K562 (cell line): Measurements from ENCODE around the gene GUCY1A2. TPM values are rescaled to one million over a fixed set of nuclear protein-coding genes. Genes with fewer than 3 reads are reported as not detected.

Experiments
- ATAC-seq: fragments of 200-7000 bp; cut with Tn5 transposase; 3 replicates; pipeline ENCODE4 v1.9.1; 2020; ENCODE audit warnings: moderate library complexity
- BruUV-seq: library from RNA; stranded (reverse); fragments of 400-500 nt; replicated peaks from 2 replicates; lab custom pipeline; 2021; lab: Mats Ljungman, UMichigan
- CTCF ChIA-PET: fragments of 300-600 bp; formaldehyde crosslinking; extraction: SDS; loops from one replicate; lab custom pipeline; 2021; ENCODE audit warnings: low intra/inter-chr PET ratio; lab: Yijun Ruan, JAX
- POLR2A ChIA-PET: fragments of 300-600, 350-650 bp; sonication (Branson Sonifier 250); formaldehyde crosslinking; extraction: SDS; loops from one replicate; lab custom pipeline; 2021; ENCODE audit warnings: antibody characterized with exemption, inconsistent platforms; lab: Yijun Ruan, JAX
- DNase-seq, 4 experiments: peaks; one replicate each; pipeline versions ENCODE4 v3.0.0 to v3.0.0-alpha.2; 2011 to 2018; ENCODE audit warnings: low spot score in 3 of 4, mixed read lengths in 3 of 4; ENCODE audit errors: extremely low read depth in 1 of 4
- FAIRE-seq: peaks from 2 replicates; lab custom pipeline; 2011; peaks lifted over from hg19 to GRCh38; lab: Jason Lieb, UNC
- H2AFZ ChIP-seq: 2 replicates; pipeline ENCODE4 v1.6.0; 2011; ENCODE audit warnings: low read depth, low read length, control low read depth, inconsistent platforms
- H3K27ac ChIP-seq: fragments of 200-600 bp; 3 replicates; pipeline ENCODE4 v1.8.0; 2011; ENCODE audit warnings: low read depth, mild to moderate bottlenecking, control low read depth, inconsistent platforms, low read length, moderate library complexity, mixed read lengths; ENCODE audit errors: extremely low read depth
- H3K27me3 ChIP-seq, 2 experiments: fragments of 300-600 bp in 1 of 2; 2 replicates in 1 of 2; 3 replicates in 1 of 2; pipeline versions ENCODE4 v1.6.0 to v1.8.0; 2011; ENCODE audit warnings: inconsistent platforms in 2 of 2, low read length in 2 of 2, mild to moderate bottlenecking in 1 of 2, mixed read lengths in 1 of 2, moderate library complexity in 1 of 2; ENCODE audit not compliant: control insufficient read depth in 2 of 2, insufficient read depth in 2 of 2
- H3K36me3 ChIP-seq: fragments of 300-600 bp; 3 replicates; pipeline ENCODE4 v1.8.0; 2011; ENCODE audit warnings: mild to moderate bottlenecking, low read length, inconsistent platforms; ENCODE audit not compliant: control insufficient read depth, insufficient read depth
- H3K4me1 ChIP-seq, 2 experiments: fragments of 200-600 bp in 1 of 2; replicated peaks in 1 of 2; 2 replicates in 1 of 2; 3 replicates in 1 of 2; pipeline versions ENCODE4 v1.5.1 to v1.8.0; 2011; ENCODE audit warnings: inconsistent platforms in 2 of 2, low read length in 2 of 2, mild to moderate bottlenecking in 1 of 2, mixed read lengths in 1 of 2, moderate library complexity in 1 of 2; ENCODE audit not compliant: control insufficient read depth in 2 of 2, insufficient read depth in 2 of 2
- H3K4me2 ChIP-seq: 2 replicates; pipeline ENCODE4 v1.6.1; 2011; ENCODE audit warnings: low read length, control low read depth, inconsistent platforms, mixed read lengths; ENCODE audit not compliant: insufficient read depth
- H3K4me3 ChIP-seq: fragments of 200-600 bp; sonication (generic), shearing (Covaris generic); 2 replicates; pipeline ENCODE4 v1.5.1; 2016; ENCODE audit warnings: control low read depth, inconsistent platforms
- H3K79me2 ChIP-seq: fragments of 200-600 bp; 3 replicates; pipeline ENCODE4 v1.8.0; 2011; ENCODE audit warnings: low read length, inconsistent platforms; ENCODE audit not compliant: control insufficient read depth, insufficient read depth
- H3K9ac ChIP-seq, 2 experiments: 2 replicates each; pipeline versions ENCODE4 v1.6.0 to v1.6.1; 2011; ENCODE audit warnings: low read depth in 2 of 2, low read length in 2 of 2, control low read depth in 1 of 2, inconsistent platforms in 1 of 2, mild to moderate bottlenecking in 1 of 2, mixed read lengths in 1 of 2; ENCODE audit not compliant: insufficient read depth in 1 of 2
- H3K9me1 ChIP-seq: one replicate; pipeline ENCODE4 v1.6.0; 2011; ENCODE audit warnings: inconsistent platforms, mild to moderate bottlenecking, low read length, moderate library complexity; ENCODE audit not compliant: control insufficient read depth, insufficient read depth
- H3K9me3 ChIP-seq: replicated peaks from 2 replicates; pipeline ENCODE4 v1.5.1; 2011; ENCODE audit warnings: low read depth, low read length, inconsistent platforms; ENCODE audit not compliant: control insufficient read depth, insufficient read depth
- H4K20me1 ChIP-seq: replicated peaks from 2 replicates; pipeline ENCODE4 v1.6.1; 2011; ENCODE audit warnings: low read length, inconsistent platforms, mixed read lengths; ENCODE audit not compliant: control insufficient read depth, insufficient read depth
- CGGBP1 ChIP-seq: fragments of 250-450 bp; sonication (Bioruptor Pico); IDR thresholded peaks from 2 replicates; pipeline ENCODE4 v1.9.0; 2021; ENCODE audit warnings: mild to moderate bottlenecking
- FOS ChIP-seq: IDR thresholded peaks from 3 replicates; pipeline ENCODE4 v1.6.1; 2011; ENCODE audit not compliant: insufficient read length; ENCODE audit errors: extremely low read depth
- HNRNPL ChIP-seq: fragments of 200-400 bp; formaldehyde crosslinking; IDR thresholded peaks from 2 replicates; pipeline ENCODE4 v1.6.1; 2017; ENCODE audit warnings: low read depth, mild to moderate bottlenecking, low read length
- HOMEZ ChIP-seq: fragments of 250-450 bp; sonication (Bioruptor Pico); IDR thresholded peaks from 2 replicates; pipeline ENCODE4 v1.4.0; 2020; ENCODE audit warnings: mild to moderate bottlenecking, moderate library complexity
- ILK ChIP-seq: fragments of 450-650 bp; IDR thresholded peaks from 2 replicates; pipeline ENCODE4 v1.6.1; 2016; ENCODE audit warnings: missing genetic modification characterization, low read depth, mild to moderate bottlenecking, missing compliant biosample characterization, moderate library complexity, borderline replicate concordance
- NR2F6 ChIP-seq: fragments of 450-650 bp; formaldehyde crosslinking; IDR thresholded peaks from 2 replicates; pipeline ENCODE4 v1.4.0; 2020; ENCODE audit warnings: mild to moderate bottlenecking
- RBM17 ChIP-seq: fragments of 200-400 bp; formaldehyde crosslinking; IDR thresholded peaks from 2 replicates; pipeline ENCODE4 v1.6.1; 2017; ENCODE audit warnings: low read depth, mild to moderate bottlenecking, low read length, borderline replicate concordance
- SMC3 ChIP-seq: conservative IDR thresholded peaks from 2 replicates; pipeline ENCODE4 v1.6.1; 2011; ENCODE audit warnings: low read depth, low read length, improper control_type of control experiment; ENCODE audit not compliant: insufficient read depth
- SNAPC5 ChIP-seq: fragments of 250-450 bp; sonication (Bioruptor Pico); IDR thresholded peaks from 2 replicates; pipeline ENCODE4 v1.8.0; 2021; ENCODE audit warnings: moderate library complexity, mild to moderate bottlenecking, inconsistent platforms
- STAT5B ChIP-seq: fragments of 250-450 bp; sonication (Bioruptor Pico); IDR thresholded peaks from 2 replicates; pipeline ENCODE4 v1.8.0; 2021; ENCODE audit warnings: mild to moderate bottlenecking, inconsistent platforms
- STAT6 ChIP-seq: sonication (generic); formaldehyde crosslinking; IDR thresholded peaks from 2 replicates; pipeline ENCODE4 v1.8.1; 2023; ENCODE audit warnings: mild to moderate bottlenecking, missing genetic modification reagents
- ZNF184 ChIP-seq: sonication (generic); formaldehyde crosslinking; IDR thresholded peaks from 2 replicates; pipeline ENCODE4 v1.5.0; 2020; ENCODE audit warnings: missing genetic modification reagents
- ZNF324 ChIP-seq: fragments of 250-450 bp; sonication (Bioruptor Pico); IDR thresholded peaks from 2 replicates; pipeline ENCODE4 v1.4.0; 2020; ENCODE audit warnings: mild to moderate bottlenecking
- WGBS: fragments of 100-300 bp; shearing (Covaris generic); methylation state at CpG from one replicate; pipeline ENCODE4 v1.1.6; 2016; ENCODE audit warnings: low coverage, mixed read lengths; ENCODE audit not compliant: insufficient coverage; ENCODE audit errors: missing lambda C conversion rate; 5-methylcytosine and 5-hydroxymethylcytosine counted together
- in situ Hi-C: fragments of 300-500 bp; cut with MboI; formaldehyde crosslinking; loops from 4 replicates; pipeline ENCODE4 v1.15.0; 2018; ENCODE audit warnings: inconsistent platforms, mixed read lengths
- intact Hi-C: fragments of 100-400 bp; cut with micrococcal nuclease; formaldehyde crosslinking; loops from 2 replicates; pipeline ENCODE4 v1.14.2; 2022
- polyA plus RNA-seq, 8 experiments: library from polyadenylated mRNA; depleted of rRNA in 4 of 8; stranded (reverse) in 5 of 8; unstranded in 3 of 8; fragments of >200 nt; fragmentation: Nextera tagmentation in 2 of 8; fragmentation: Illumina TruSeq in 1 of 8; extraction: Ambion mirVana in 2 of 8; extraction: Trizol in 1 of 8; gene quantifications; 2 replicates each; pipeline versions ENCODE4 v1.2.1 to v1.2.3, GENCODE V29; 2011 to 2014; ENCODE audit warnings: inconsistent platforms in 1 of 8, missing spikeins in 1 of 8
- total RNA-seq, 7 experiments: library from RNA; depleted of rRNA in 6 of 7; stranded (reverse); fragments of >200 nt in 6 of 7; fragmentation: Illumina TruSeq in 2 of 7; extraction: Trizol in 2 of 7; gene quantifications; 2 replicates each; pipeline versions ENCODE4 v1.2.1 to v1.2.3, GENCODE V29; 2011 to 2021; ENCODE audit warnings: low replicate concordance in 1 of 7

Gene GUCY1A2
- total and polyA plus RNA-seq, 9 of the 15 experiments (the other 6 are each of a cell fraction or from before 2014, with no cell fraction given): under 0.01 to 0.04 TPM; not detected in 7

DNA sequence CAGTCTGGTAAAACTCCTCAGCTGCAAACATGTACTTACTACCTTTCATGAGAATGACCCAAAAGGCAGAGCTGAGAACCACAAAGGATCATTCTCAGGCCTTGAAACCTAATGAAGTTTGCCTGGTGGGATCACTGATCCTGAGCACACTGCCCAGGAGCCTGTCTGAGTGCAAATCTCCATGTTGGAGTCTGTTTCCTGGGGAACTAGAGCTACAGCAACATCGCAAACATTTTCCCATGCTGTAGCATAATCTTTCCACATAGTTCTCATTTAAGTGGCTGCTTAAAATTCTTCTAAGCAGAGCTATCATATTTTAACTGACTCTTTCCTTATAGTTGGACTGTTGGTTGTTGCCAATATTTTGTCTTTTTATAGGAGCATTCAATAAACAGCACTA lies 58.5 kb downstream of the GUCY1A2 start:
- no peaks in the 10 kb centered on the region for H3K4me1 ChIP-seq
- no peaks in the 10 kb centered on the region for H3K9me3 ChIP-seq
- no peak overlapping the region for H3K9ac ChIP-seq
- H3K9me1 ChIP-seq: no peaks in the 10 kb centered on the region
- POLR2A ChIA-PET: no interaction called here
- no peaks in the 10 kb centered on the region for H3K27me3 ChIP-seq
- H3K4me3 ChIP-seq: no peak overlapping the region
- no peak overlapping the region for H3K27ac ChIP-seq
- no peak for DNase-seq
- 0% methylated on average over 1 of the region's 1 CpG for WGBS
- CTCF ChIA-PET: no interaction called here
- no TSS peak for BruUV-seq
- FAIRE-seq: no peak
- no peak overlapping the region for H3K4me2 ChIP-seq
- H2AFZ ChIP-seq: no peak overlapping the region
- in situ Hi-C loops: no loop called here
- intact Hi-C loops: no loop called here
- H4K20me1 ChIP-seq: no peaks in the 10 kb centered on the region
- TF ChIP-seq RBM17: no peak
- TF ChIP-seq ZNF324 (CRISPR knock-in tag): no peak
- TF ChIP-seq NR2F6: no peak
- TF ChIP-seq FOS: no peak
- no peaks in the 10 kb centered on the region for H3K36me3 ChIP-seq
- H3K79me2 ChIP-seq: no peaks in the 10 kb centered on the region
- no peak for ATAC-seq

DNA sequence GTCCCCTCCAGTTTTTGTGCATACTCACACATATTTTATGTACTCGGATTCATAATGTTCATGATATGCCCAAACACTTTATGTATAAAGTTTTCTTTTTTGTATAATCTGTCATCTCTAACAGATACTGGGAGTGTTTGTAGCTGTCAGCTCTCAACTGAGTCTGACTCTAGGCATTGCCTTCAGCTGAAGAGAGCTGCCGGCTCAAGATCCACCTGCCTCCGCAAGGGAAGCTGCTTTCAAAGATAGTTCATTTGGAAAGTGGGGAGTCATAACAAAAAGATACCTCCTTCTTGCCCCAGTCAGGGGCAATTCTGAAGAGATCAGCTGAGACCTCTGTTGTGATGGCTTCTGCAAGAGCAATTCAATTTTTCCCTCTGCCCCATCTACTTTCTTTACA lies 58.9 kb downstream of the GUCY1A2 start:
- H3K4me3 ChIP-seq: no peak overlapping the region
- H4K20me1 ChIP-seq: no peaks in the 10 kb centered on the region
- no peak overlapping the region for H2AFZ ChIP-seq
- FAIRE-seq (no peak), ATAC-seq (no peak)
- H3K9me3 ChIP-seq: no peaks in the 10 kb centered on the region
- no peak overlapping the region for H3K27ac ChIP-seq
- POLR2A ChIA-PET: no interaction called here
- no peaks in the 10 kb centered on the region for H3K4me1 ChIP-seq
- H3K36me3 ChIP-seq: no peaks in the 10 kb centered on the region
- no peaks in the 10 kb centered on the region for H3K79me2 ChIP-seq
- H3K9me1 ChIP-seq: no peaks in the 10 kb centered on the region
- in situ Hi-C loops: no loop called here
- 0% methylated on average over 3 of the region's 3 CpGs for WGBS
- no peak overlapping the region for H3K9ac ChIP-seq
- no peak for TF ChIP-seq STAT5B (CRISPR knock-in tag)
- TF ChIP-seq HNRNPL: no peak
- TF ChIP-seq HOMEZ (CRISPR knock-in tag): no peak
- TF ChIP-seq SMC3: no peak
- no peak for TF ChIP-seq STAT6 (CRISPR knock-in tag)
- TF ChIP-seq CGGBP1 (CRISPR knock-in tag): no peak
- no peak for TF ChIP-seq ILK (tag)
- TF ChIP-seq ZNF184 (CRISPR knock-in tag): no peak
- no peak for TF ChIP-seq SNAPC5 (CRISPR knock-in tag)
- TF ChIP-seq, all 486 proteins: peak for 0
- CTCF ChIA-PET: no interaction called here
- no peak for DNase-seq
- intact Hi-C loops: no loop called here
- no TSS peak for BruUV-seq
- H3K27me3 ChIP-seq: no peaks in the 10 kb centered on the region
- H3K4me2 ChIP-seq: no peak overlapping the region
